GM12878 (cell line): ENCODE measurements around the gene SLITRK5. TPM values are rescaled to one million over a fixed set of nuclear protein-coding genes. Genes with fewer than 3 reads are reported as not detected.

Experiments used
- ATAC-seq: fragments of 200-7000 bp; cut with Tn5 transposase; 3 replicates; pipeline ENCODE4 v1.9.1; 2020; ENCODE audit warnings: mild to moderate bottlenecking, moderate library complexity
- BruUV-seq: library from RNA; stranded (reverse); fragments of 400-500 nt; replicated peaks from 2 replicates; lab custom pipeline; 2021; lab: Mats Ljungman, UMichigan
- CTCF ChIA-PET: fragments of 300-600 bp; sonication (Branson Sonifier 250); formaldehyde crosslinking; extraction: SDS; loops from one replicate; lab custom pipeline; 2021; ENCODE audit warnings: inconsistent platforms; lab: Yijun Ruan, JAX
- POLR2A ChIA-PET: fragments of 350-600 bp; formaldehyde crosslinking; extraction: SDS; loops from one replicate; lab custom pipeline; 2021; ENCODE audit warnings: inconsistent platforms; lab: Charles Lee
- RAD21 ChIA-PET: fragments of 300-600 bp; sonication (Branson Sonifier 250); formaldehyde crosslinking; loops from one replicate; lab custom pipeline; 2023; ENCODE audit warnings: antibody characterized with exemption; ENCODE audit not compliant: unreplicated experiment; lab: Charles Lee
- SMC1A ChIA-PET: fragments of 300-600 bp; sonication (Branson Sonifier 250); formaldehyde crosslinking; loops from one replicate; lab custom pipeline; 2023; ENCODE audit not compliant: unreplicated experiment, uncharacterized antibody; lab: Charles Lee
- DNase-seq: peaks from one replicate; pipeline ENCODE4 v3.0.0-alpha.2; 2011; ENCODE audit warnings: low read depth, low spot score
- FAIRE-seq: peaks from 3 replicates; lab custom pipeline; 2011; peaks lifted over from hg19 to GRCh38; lab: Jason Lieb, UNC
- H2AFZ ChIP-seq: 2 replicates; pipeline ENCODE4 v1.6.0; 2011; ENCODE audit warnings: low read depth, low read length, control low read depth; ENCODE audit not compliant: control insufficient read depth
- H3K27ac ChIP-seq: 2 replicates; pipeline ENCODE4 v1.5.1; 2011; ENCODE audit warnings: control low read depth; ENCODE audit not compliant: control insufficient read depth, insufficient read depth
- H3K27me3 ChIP-seq, 2 experiments: replicated peaks in 1 of 2; 2 replicates each; pipeline versions ENCODE4 v1.6.0 to v1.6.1; 2011; ENCODE audit warnings: low read length in 1 of 2; ENCODE audit not compliant: control insufficient read depth in 2 of 2, insufficient read depth in 2 of 2
- H3K36me3 ChIP-seq, 2 experiments: 2 replicates each; pipeline ENCODE4 v1.5.1; 2011; ENCODE audit warnings: low read length in 1 of 2; ENCODE audit not compliant: control insufficient read depth in 2 of 2, insufficient read depth in 2 of 2
- H3K4me1 ChIP-seq: 2 replicates; pipeline ENCODE4 v1.6.1; 2011; ENCODE audit warnings: mild to moderate bottlenecking, low read length, moderate library complexity, mixed read lengths; ENCODE audit not compliant: control insufficient read depth, insufficient read depth
- H3K4me2 ChIP-seq: 2 replicates; pipeline ENCODE4 v1.6.0; 2011; ENCODE audit warnings: control low read depth; ENCODE audit not compliant: control insufficient read depth, insufficient read depth
- H3K4me3 ChIP-seq: fragments of 200-600 bp; sonication (generic); 2 replicates; pipeline ENCODE4 v1.5.1; 2016
- H3K79me2 ChIP-seq: 2 replicates; pipeline ENCODE4 v1.6.0; 2011; ENCODE audit warnings: low read length; ENCODE audit not compliant: control insufficient read depth, insufficient read depth
- H3K9ac ChIP-seq: 2 replicates; pipeline ENCODE4 v1.8.0; 2011; ENCODE audit warnings: low read length, control low read depth, mixed read lengths; ENCODE audit not compliant: control insufficient read depth, insufficient read depth
- H3K9me3 ChIP-seq: replicated peaks from 3 replicates; pipeline ENCODE4 v1.5.1; 2011; ENCODE audit warnings: mild to moderate bottlenecking, low read length; ENCODE audit not compliant: control insufficient read depth, insufficient read depth
- H4K20me1 ChIP-seq: 2 replicates; pipeline ENCODE4 v1.6.0; 2011; ENCODE audit not compliant: control insufficient read depth, insufficient read depth
- EZH2 ChIP-seq: IDR thresholded peaks from 2 replicates; pipeline ENCODE4 v1.6.1; 2012; ENCODE audit warnings: low read depth, mild to moderate bottlenecking, control low read depth, inconsistent platforms, low read length, borderline replicate concordance; ENCODE audit not compliant: control insufficient read depth
- NR2F1 ChIP-seq: fragments of 450-650 bp; conservative IDR thresholded peaks from 2 replicates; pipeline ENCODE4 v1.6.1; 2017; ENCODE audit warnings: mild to moderate bottlenecking
- WGBS: methylation state at CpG from one replicate; pipeline ENCODE4 v1.1.6; 2016; ENCODE audit warnings: low lambda C conversion rate; ENCODE audit not compliant: insufficient replicate concordance, insufficient coverage; ENCODE audit errors: missing lambda C conversion rate; 5-methylcytosine and 5-hydroxymethylcytosine counted together
- in situ Hi-C: fragments of 300-500 bp; cut with MboI; formaldehyde crosslinking; loops from 9 replicates; pipeline ENCODE4 v1.14.3; 2018; ENCODE audit warnings: mixed read lengths
- intact Hi-C: fragments of 100-400 bp; cut with micrococcal nuclease; formaldehyde crosslinking; loops from one replicate; pipeline ENCODE4 v1.14.2; 2022; ENCODE audit not compliant: unreplicated experiment
- polyA plus RNA-seq, 11 experiments: library from polyadenylated mRNA; depleted of rRNA in 4 of 11; unstranded in 6 of 11; stranded (reverse) in 5 of 11; fragments of >200 nt; fragmentation: Nextera tagmentation in 4 of 11; fragmentation: Illumina TruSeq in 1 of 11; extraction: Ambion mirVana in 4 of 11; extraction: Trizol in 1 of 11; gene quantifications; 1 replicate in 1 of 11; 2 replicates in 10 of 11; pipeline versions ENCODE4 v1.2.1 to v1.2.3, GENCODE V29; 2011 to 2016; ENCODE audit warnings: inconsistent platforms in 2 of 11, missing spikeins in 2 of 11, low read depth in 1 of 11
- total RNA-seq, 4 experiments: library from RNA; depleted of rRNA in 3 of 4; stranded (reverse); fragments of >200 nt in 3 of 4; fragmentation: Illumina TruSeq in 1 of 4; extraction: Trizol in 1 of 4; gene quantifications; 2 replicates each; pipeline versions ENCODE4 v1.2.1 to v1.2.3, GENCODE V29; 2013 to 2021
- TF ChIP-seq, protein P1 (sequence below), 3 experiments: IDR thresholded peaks in 2 of 3; conservative IDR thresholded peaks in 1 of 3; 2 replicates each; pipeline ENCODE4 v1.5.1; 2011; ENCODE audit warnings: low read depth in 3 of 3, low read length in 3 of 3, mild to moderate bottlenecking in 3 of 3, control low read depth in 2 of 3, moderate library complexity in 2 of 3, inconsistent platforms in 1 of 3, mixed read lengths in 1 of 3; ENCODE audit not compliant: control insufficient read depth in 2 of 3, insufficient read depth in 1 of 3; ENCODE audit errors: extremely low read depth in 1 of 3
- TF ChIP-seq, protein P2 (sequence below): fragments of 450-650 bp; IDR thresholded peaks from 2 replicates; pipeline ENCODE4 v1.6.1; 2017; ENCODE audit warnings: low read depth, mild to moderate bottlenecking, moderate library complexity

Gene SLITRK5
- total and polyA plus RNA-seq, 10 of the 15 experiments (the other 5 are each of a cell fraction or from before 2014, with no cell fraction given), result under 0.01 to 0.08 (median under 0.01) TPM; not detected in 7

DNA sequence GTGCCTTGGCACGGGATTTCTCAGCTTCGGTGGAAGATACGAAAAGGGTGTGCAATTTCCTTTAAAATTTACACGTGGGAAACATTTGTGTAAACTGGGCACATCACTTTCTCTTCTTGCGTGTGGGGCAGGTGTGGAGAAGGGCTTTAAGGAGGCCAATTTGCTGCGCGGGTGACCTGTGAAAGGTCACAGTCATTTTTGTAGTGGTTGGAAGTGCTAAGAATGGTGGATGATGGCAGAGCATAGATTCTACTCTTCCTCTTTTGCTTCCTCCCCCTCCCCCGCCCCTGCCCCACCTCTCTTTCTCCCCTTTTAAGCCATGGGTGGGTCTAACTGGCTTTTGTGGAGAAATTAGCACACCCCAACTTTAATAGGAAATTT lies 7.2 kb downstream of the SLITRK5 start:
- Histone ChIP-seq H3K4me2 (no peak overlapping the region), H4K20me1 (no peaks in the 10 kb centered on the region), H3K27me3 (no peaks in the 10 kb centered on the region; a peak in 2 of 4 replicates), H3K9me3 (no peaks in the 10 kb centered on the region; the same call in 2 of the 3 replicates), H3K36me3 (no peaks in the 10 kb centered on the region), H2AFZ (no peak overlapping the region), H3K79me2 (no peaks in the 10 kb centered on the region), H3K4me1 (no peaks in the 10 kb centered on the region), H3K27ac (no peak overlapping the region), H3K9ac (no peak overlapping the region), H3K4me3 (no peak overlapping the region)
- CTCF ChIA-PET, result no interaction called here
- FAIRE-seq (no peak), ATAC-seq (peak; percentile 60), DNase-seq (no peak)
- RAD21 ChIA-PET, result interaction anchor here (0.6 kb wide), 1 partner anchor 547 kb away, joined by 3 read pairs; no protein-coding TSS in a partner anchor
- in situ Hi-C loops (no loop called here), intact Hi-C loops (no loop called here)
- SMC1A ChIA-PET, result interaction anchor here (0.7 kb wide), 1 partner anchor 281 kb away, joined by 3 read pairs; no protein-coding TSS in a partner anchor
- no TSS peak for BruUV-seq
- POLR2A ChIA-PET, result interaction anchor here (0.7 kb wide), 1 partner anchor 100 kb away, joined by 3 read pairs; no protein-coding TSS in a partner anchor
- no peak for TF ChIP-seq EZH2
- 0 out of 2 replicates have a peak, but pooled peaks have one; percentile 48 for TF ChIP-seq NR2F1
- 7% methylated on average over 8 of the region's 8 CpGs for WGBS

DNA sequence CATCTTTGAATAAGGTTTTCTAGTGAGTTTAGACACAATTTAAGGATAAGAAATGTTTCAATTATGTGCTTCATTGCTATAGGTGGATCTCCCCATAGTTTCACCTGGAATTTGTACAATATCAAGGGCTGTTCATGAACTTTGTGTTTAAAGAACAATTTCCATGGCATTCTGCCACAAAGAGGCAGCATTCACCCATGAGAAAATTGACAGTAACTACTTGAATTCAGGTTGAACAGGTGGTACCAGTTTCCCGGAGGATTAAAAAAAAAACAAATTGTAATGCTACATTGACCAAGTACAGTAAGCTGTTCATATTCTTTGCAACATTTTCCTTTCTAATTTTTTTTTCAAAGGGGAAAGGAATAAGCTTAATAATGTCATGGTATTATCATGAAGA lies 9.1 kb downstream of the SLITRK5 start:
- DNase-seq (no peak), ATAC-seq (no peak), FAIRE-seq (no peak)
- in situ Hi-C loops, result no loop called here
- Histone ChIP-seq H4K20me1 (no peaks in the 10 kb centered on the region), H3K79me2 (no peaks in the 10 kb centered on the region), H3K9ac (no peak overlapping the region)
- RAD21 ChIA-PET, result interaction anchor here (0.7 kb wide), 1 partner anchor 34 kb away, joined by 3 read pairs; no protein-coding TSS in a partner anchor
- TF ChIP-seq, protein P1, sequence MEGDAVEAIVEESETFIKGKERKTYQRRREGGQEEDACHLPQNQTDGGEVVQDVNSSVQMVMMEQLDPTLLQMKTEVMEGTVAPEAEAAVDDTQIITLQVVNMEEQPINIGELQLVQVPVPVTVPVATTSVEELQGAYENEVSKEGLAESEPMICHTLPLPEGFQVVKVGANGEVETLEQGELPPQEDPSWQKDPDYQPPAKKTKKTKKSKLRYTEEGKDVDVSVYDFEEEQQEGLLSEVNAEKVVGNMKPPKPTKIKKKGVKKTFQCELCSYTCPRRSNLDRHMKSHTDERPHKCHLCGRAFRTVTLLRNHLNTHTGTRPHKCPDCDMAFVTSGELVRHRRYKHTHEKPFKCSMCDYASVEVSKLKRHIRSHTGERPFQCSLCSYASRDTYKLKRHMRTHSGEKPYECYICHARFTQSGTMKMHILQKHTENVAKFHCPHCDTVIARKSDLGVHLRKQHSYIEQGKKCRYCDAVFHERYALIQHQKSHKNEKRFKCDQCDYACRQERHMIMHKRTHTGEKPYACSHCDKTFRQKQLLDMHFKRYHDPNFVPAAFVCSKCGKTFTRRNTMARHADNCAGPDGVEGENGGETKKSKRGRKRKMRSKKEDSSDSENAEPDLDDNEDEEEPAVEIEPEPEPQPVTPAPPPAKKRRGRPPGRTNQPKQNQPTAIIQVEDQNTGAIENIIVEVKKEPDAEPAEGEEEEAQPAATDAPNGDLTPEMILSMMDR (IDR thresholded peaks at IDR 0.05 in 2 of 3, conservative IDR thresholded peaks at IDR 0.05 in 1 of 3; ENCODE audit: control insufficient read depth in 2 of 3, extremely low read depth in 1 of 3, insufficient read depth in 1 of 3, low read depth in 3 of 3, low read length in 3 of 3), result peak in 1 of 3 experiments; percentile 16; a peak in 1 of 6 replicates
- TF ChIP-seq, protein P2, sequence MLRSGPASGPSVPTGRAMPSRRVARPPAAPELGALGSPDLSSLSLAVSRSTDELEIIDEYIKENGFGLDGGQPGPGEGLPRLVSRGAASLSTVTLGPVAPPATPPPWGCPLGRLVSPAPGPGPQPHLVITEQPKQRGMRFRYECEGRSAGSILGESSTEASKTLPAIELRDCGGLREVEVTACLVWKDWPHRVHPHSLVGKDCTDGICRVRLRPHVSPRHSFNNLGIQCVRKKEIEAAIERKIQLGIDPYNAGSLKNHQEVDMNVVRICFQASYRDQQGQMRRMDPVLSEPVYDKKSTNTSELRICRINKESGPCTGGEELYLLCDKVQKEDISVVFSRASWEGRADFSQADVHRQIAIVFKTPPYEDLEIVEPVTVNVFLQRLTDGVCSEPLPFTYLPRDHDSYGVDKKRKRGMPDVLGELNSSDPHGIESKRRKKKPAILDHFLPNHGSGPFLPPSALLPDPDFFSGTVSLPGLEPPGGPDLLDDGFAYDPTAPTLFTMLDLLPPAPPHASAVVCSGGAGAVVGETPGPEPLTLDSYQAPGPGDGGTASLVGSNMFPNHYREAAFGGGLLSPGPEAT, result no peak
- TF ChIP-seq, all 136 proteins: peak for 1
- Histone ChIP-seq H3K27me3 (no peaks in the 10 kb centered on the region; a peak in 2 of 4 replicates), H3K4me3 (no peak overlapping the region), H3K36me3 (no peaks in the 10 kb centered on the region), H3K4me1 (no peaks in the 10 kb centered on the region), H3K9me3 (no peaks in the 10 kb centered on the region; the same call in 2 of the 3 replicates), H3K27ac (no peak overlapping the region), H3K4me2 (no peak overlapping the region), H2AFZ (no peak overlapping the region)
- 0% methylated on average over 1 of the region's 1 CpG for WGBS
- SMC1A ChIA-PET, result no interaction called here
- CTCF ChIA-PET, result interaction anchor here (1.1 kb wide), 1 partner anchor 9 kb away, joined by 5 read pairs; no protein-coding TSS in a partner anchor
- BruUV-seq, result no TSS peak
- POLR2A ChIA-PET, result no interaction called here
- intact Hi-C loops, result no loop called here
